Fibroblast of skin of scalp (primary cell): ENCODE data around the gene TSSK3.
"Not testable (repeated sequence)": the region's sequence is repeated elsewhere in the genome, so short reads cannot be mapped to it uniquely, and the experiment has no call there.

ENCODE experiments used
- DNase-seq: peaks from one replicate; pipeline ENCODE4 v3.0.0-alpha.2; 2013

Gene TSSK3

GRCh38 chr1:32365445-32365844 lies 3.1 kb downstream of the TSSK3 start:
- DNase-seq = no peak

GRCh38 chr1:32367912-32368635 lies 5.7 kb downstream of the TSSK3 start:
- DNase-seq = no peak

- DNase-seq = no peak
These were observed 9.9 kb downstream of the TSSK3 start for GRCh38 chr1:32372149-32372756.

GRCh38 chr1:32373996-32374592 lies 11.8 kb downstream of the TSSK3 start:
- DNase-seq = no peak

GRCh38 chr1:32376199-32376598 lies 13.9 kb downstream of the TSSK3 start:
- no peak for DNase-seq

- no peak for DNase-seq
These were observed 15.3 kb downstream of the TSSK3 start for GRCh38 chr1:32377541-32378220.

- DNase-seq = no peak
These were observed 17.7 kb downstream of the TSSK3 start for GRCh38 chr1:32380057-32380456.

GRCh38 chr1:32386676-32387392 lies 24.5 kb downstream of the TSSK3 start:
- no peak for DNase-seq

- no peak for DNase-seq
These were observed 26.3 kb downstream of the TSSK3 start for GRCh38 chr1:32388641-32389040.

- DNase-seq = no peak
These were observed 28.8 kb downstream of the TSSK3 start for GRCh38 chr1:32390904-32391870.

- no peak for DNase-seq
These were observed 30.0 kb downstream of the TSSK3 start for GRCh38 chr1:32392325-32392724.

GRCh38 chr1:32393136-32393535 lies 30.8 kb downstream of the TSSK3 start:
- no peak for DNase-seq

GRCh38 chr1:32393832-32394140 lies 31.4 kb downstream of the TSSK3 start:
- DNase-seq = no peak

- peak; percentile 98 for DNase-seq
These were observed 32.0 kb downstream of the TSSK3 start, which contains the start of gene BSDC1 for GRCh38 chr1:32394141-32394889. Gene BSDC1 (minus strand): TSS chr1:32394441. CDS start chr1:32394414, 27 bp downstream.

- DNase-seq = no peak
These were observed 32.6 kb downstream of the TSSK3 start for GRCh38 chr1:32394890-32395432.

- DNase-seq = not testable (repeated sequence)
These were observed 34.2 kb downstream of the TSSK3 start for GRCh38 chr1:32396524-32396923.

GRCh38 chr1:32398401-32398800 lies 36.1 kb downstream of the TSSK3 start:
- DNase-seq = no peak

GRCh38 chr1:32399843-32400242 lies 37.5 kb downstream of the TSSK3 start:
- no peak for DNase-seq

GRCh38 chr1:32400876-32401631 lies 38.7 kb downstream of the TSSK3 start:
- peak; percentile 88 for DNase-seq

GRCh38 chr1:32404946-32405345 lies 42.6 kb downstream of the TSSK3 start:
- peak; percentile 23 for DNase-seq
